Camera-type eye (tissue), 1 donor: ENCODE measurements around the gene GJA5. TPM values are rescaled to one million over a fixed set of nuclear protein-coding genes. Genes with fewer than 3 reads are reported as not detected.

Source experiments
- total RNA-seq: library from RNA; depleted of rRNA; stranded (reverse); fragments of >200 nt; gene quantifications from one replicate; pipeline ENCODE4 v1.2.3, GENCODE V29; 2014

GJA5 gene
- total RNA-seq = 13.3 TPM

DNA sequence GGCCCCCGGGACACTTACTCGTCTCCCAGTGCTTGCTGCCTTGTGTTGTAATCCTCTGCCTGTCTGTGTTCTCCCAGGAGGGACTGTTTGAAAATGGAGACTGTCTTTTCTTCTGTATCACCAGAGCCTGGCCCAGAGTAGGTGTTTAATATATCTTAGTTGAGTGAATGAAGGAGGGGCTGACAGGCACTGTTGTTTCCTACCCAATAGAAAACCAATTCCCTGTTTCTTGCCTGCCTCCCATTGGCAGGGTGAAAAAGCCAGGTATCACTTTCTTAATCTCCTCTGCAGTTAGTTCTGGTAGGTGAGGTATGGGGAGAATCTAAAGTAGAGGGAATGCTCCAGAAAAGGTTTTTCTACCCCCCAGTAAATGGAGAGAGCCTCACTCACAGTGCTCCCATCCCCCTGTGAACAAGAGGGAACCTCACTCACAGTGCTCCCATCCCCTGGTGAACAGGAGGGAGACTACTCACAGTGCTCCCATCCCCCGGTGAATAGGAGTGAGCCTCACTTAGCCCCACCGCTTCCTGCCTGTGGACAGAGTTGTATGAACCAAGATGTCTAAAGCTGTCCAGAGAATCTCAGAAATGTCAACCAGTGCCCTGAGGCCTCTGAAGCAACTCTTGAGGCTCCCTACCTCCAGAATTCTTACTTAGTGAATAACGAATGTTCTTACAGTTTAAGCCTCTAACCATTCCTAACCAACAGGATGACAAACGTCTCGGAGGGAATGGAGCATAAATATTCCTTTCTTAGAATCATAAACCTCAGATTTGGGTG, at the start of gene GJA5:
GJA5 (minus strand) TSS at position 122 of the 780 bp plus-strand sequence. CDS start 1,364 bp downstream, outside the sequence.

Other genes with a start within 250 kb of the GJA5 start
- gene BCL9, start 219.1 kb downstream of the GJA5 start, total RNA-seq = 20.7 TPM
- gene ACP6, start 90.1 kb downstream of the GJA5 start, total RNA-seq = 8.0 TPM
- 40.3 TPM for gene GJA8, start 142.2 kb upstream of the GJA5 start, total RNA-seq
- gene GPR89B, start 167.8 kb upstream of the GJA5 start, total RNA-seq = 39.4 TPM